RPMI8226 (cell line): ENCODE data around the gene PAGE2.
"Not testable (repeated sequence)": the region's sequence is repeated elsewhere in the genome, so short reads cannot be mapped to it uniquely, and the experiment has no call there.

Experiments used
- DNase-seq: peaks from one replicate; pipeline ENCODE4 v3.0.0-alpha.2; 2015

PAGE2 gene

GRCh38 chrX:55088795-55089489, at the start of gene PAGE2:
TSS of gene PAGE2 (plus strand) at chrX:55089018. CDS start at chrX:55090021, 1,003 bp downstream.
- no peak for DNase-seq

- no peak for DNase-seq
Observed at GRCh38 chrX:55039471-55039870, 49.3 kb upstream of the PAGE2 start.

- no peak for DNase-seq
Observed at GRCh38 chrX:55041514-55041913, 47.3 kb upstream of the PAGE2 start.

GRCh38 chrX:55050599-55050998, 38.2 kb upstream of the PAGE2 start:
- not testable (repeated sequence) for DNase-seq

DNA sequence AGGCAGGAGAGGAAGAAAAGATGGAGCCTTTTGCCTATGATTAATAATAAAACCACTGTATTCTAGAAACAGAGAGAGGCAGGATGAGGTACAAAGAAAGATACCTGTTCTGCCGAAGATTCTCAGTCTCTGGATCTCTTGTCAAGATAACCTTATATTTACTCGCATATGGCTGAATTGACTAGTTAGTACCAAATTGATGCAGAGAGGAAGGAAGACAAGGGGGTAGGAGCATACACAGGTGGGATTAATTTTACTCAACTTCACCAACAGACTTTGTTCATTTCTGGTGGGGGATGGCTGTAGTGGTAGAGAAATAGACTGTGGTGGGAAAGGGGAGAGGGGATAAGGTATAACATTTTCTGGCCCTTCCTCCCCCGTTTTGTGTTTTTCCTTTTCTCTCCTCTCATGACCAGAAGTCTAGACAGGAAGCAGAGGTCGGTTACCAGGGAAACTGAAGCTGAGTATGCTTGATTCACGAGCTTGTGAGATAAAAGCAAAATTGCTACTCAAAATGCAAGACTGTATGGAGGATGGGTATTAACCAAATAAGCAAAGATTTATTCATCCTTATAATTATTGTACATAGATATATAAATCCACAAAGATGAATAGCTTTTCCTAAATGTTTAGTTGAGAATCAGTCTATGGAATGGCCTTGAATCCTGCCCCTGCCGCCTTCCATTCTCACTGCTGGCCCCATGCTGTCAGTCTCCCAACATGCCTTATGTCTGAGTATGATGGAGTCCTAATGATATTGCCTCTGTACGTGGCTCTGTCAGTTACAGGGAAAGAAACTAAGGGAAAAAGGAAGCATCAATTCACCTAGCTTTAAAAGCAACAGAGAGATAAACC, 31.8 kb upstream of the PAGE2 start:
- DNase-seq = no peak

DNA sequence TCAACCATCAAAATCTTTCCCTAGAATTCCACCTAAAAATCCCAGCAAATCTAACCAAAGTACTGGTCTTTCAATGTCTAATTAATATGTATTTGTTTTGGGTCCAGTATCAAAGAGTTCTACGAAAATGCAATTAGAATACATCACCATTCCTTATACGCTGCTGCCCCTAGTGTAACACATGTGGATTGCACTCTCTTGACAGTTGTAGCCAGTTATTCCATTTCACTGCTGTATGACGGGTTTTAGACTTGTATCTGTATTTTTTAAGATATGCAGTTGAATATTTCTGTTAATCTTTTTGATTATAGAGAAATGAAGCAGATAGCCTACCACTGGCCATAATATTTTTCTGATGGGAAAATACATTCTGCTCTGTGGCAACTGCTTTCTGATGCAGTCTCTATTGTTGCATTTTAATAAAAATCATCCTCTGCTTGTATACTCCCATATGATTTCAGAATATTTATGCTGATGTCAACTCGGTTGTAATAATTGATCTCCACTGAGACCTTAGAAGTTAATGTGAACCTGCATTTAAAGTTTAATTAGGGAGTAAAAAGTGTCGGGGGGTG, 31.1 kb upstream of the PAGE2 start:
- peak; percentile 30 for DNase-seq

DNA sequence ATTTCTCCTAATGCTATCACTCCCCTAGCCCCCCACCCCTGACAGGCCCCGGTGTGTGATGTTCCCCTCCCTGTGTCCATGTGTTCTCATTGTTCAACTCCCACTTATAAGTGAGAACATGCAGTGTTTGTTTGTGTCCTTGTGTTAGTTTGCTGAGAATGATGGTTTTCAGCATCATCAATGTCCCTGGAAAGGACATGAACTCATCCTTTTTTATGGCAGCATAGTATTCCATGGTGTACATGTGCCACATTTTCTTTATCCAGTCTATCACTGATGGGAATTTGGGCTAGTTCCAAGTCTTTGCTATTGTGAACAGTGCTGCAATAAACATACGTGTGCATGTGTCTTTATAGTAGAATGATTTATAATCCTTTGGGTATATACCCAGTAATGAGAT, 21.6 kb upstream of the PAGE2 start:
- not testable (repeated sequence) for DNase-seq

- no peak for DNase-seq
Observed at GRCh38 chrX:55072286-55072685, 16.5 kb upstream of the PAGE2 start.

DNA sequence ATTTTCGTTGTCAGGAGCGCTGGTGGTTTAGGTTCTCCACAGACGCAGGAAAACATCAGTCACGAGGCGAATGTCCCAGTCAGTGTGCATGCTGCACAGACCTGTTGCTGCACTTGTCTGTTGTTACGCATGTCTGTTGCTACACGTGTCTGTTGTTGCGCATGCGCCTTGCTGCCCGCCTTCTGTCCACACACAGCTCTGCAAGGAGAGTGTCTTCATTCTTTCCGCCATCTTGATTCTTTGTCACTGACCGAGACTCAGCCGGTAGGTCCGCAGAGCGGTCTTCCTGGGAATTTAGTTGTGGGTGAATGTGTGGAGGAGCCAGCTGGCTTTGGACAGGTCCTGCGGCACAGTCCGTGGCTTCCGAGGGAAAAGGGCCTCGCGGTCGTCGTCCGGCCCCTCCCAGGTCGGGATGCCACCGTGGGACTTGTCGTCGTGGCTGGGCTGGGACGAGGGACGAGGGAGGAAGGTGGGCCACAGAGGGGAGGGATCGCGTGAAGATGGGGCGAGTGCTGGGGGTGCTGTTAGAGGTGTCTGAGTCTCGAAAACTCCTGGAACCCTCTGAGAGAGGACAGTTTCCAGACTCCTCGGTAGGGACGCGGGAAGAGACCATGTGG, 13.9 kb upstream of the PAGE2 start, which contains the start of gene PAGE2B:
Gene PAGE2B, plus strand, starts transcription at position 180 of the 617 bp plus-strand sequence. CDS start 1,012 bp downstream, outside the sequence.
- no peak for DNase-seq

DNA sequence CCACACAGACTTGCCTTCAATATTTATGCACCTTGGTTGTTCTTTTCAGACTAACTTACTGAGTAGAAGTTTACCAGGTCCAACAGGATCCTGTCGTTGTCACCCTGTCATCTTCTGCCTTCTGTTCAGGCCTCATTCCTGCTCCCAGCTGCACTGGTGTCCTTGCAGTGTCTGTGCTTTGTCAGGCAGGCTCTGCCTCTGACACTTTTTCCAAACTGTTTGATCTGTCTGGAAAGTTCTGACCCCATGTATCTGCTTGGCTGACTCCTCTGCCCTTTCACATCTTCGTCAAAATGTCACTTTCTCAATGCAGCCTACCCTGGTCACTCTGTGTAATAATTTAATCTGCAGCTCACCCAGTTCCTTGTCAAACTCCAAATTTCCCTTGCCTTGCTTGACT, 9.9 kb downstream of the PAGE2 start:
- no peak for DNase-seq

DNA sequence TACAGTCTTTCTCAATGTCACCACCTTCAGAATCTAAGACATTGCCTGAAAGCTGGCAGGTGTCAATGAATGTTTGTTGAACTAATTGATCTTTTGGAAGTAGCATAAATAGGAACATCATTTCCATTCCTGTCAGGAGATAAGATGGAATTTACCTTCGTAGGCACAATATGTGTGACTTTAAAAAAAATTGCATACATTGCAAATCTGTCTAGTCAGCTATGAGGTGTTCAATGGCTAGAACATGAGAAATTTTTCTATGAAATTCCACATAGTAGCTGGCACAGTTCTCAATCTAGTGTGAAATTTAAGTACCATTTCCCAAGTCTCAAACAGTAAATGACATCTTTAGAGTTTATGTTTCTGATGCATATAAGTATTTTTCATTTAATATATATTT, 10.3 kb downstream of the PAGE2 start:
- DNase-seq = no peak

DNA sequence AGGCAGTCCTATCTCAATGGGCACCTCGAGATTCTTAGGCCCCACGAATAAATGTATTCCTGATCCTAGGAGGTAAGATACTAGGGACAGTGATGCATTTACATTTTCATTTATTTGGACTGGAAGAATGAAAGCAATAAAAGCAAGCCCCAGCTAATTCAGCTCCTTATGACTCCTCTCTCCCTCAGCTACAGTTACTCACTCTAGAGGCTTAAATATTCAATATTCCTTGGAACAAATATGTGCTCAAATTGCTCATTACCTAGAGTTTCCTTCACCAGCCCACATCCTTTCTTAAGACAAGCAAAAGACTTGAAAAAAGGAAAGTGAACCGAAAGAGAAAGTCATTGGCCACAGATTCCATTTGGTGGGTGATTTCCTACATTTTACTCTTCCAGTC, 13.9 kb downstream of the PAGE2 start:
- DNase-seq = no peak

GRCh38 chrX:55107262-55107661, 18.4 kb downstream of the PAGE2 start:
- DNase-seq = no peak

GRCh38 chrX:55107911-55108310, 19.1 kb downstream of the PAGE2 start:
- DNase-seq = no peak

DNA sequence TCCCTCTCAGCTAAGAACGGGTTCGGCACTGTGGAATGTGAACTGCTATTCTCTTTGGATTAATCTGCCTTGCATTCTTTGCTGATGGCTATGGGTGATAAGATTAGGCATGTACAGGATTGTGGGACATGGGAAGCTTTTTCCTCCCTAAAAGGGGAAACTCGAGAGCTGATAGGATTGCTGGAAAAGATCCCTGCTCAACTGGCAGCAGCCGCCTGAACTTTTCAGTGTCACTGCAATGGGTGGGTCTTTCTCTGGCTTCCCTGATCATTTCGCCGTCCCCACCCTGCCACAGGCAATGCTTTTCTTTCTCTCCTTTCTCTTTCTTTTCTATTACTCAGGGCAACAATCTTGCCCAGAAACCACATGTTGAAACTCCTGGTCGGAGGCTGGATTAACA, 20.5 kb downstream of the PAGE2 start:
- DNase-seq = no peak

DNA sequence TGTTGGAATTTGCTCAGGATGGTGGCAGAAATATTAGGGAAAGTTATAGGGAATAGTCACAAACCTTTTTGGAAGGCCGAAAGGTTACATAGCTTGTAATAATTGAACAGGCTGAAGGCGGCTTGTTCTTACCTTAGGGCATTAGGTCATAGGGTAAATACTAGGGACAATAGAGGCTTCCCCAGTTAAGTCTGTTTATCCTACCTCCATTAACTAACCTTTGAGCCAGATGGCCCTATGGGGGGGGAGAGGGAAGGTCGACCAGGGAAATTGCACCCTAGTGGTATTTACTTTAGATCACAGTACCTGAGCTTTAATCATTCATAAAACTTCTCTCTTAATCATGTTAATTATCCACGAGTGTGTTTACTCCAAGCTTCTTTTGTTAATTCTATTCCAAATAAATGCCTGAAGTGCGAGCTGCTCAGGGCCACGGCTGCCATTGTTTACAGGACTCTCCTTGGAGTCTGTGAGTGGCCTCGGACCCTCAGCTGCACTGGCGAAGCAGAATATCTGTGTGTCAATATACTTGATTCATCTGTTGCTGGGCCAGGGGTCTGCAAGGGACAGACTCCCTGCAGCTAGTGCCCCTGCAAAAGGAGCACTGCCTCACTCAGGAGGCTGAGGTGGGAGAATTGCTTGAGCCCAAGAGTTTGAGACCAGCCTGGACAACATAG, 22.9 kb downstream of the PAGE2 start:
- no peak for DNase-seq

- not testable (repeated sequence) for DNase-seq
Observed at GRCh38 chrX:55116589-55116988, 27.8 kb downstream of the PAGE2 start.

DNA sequence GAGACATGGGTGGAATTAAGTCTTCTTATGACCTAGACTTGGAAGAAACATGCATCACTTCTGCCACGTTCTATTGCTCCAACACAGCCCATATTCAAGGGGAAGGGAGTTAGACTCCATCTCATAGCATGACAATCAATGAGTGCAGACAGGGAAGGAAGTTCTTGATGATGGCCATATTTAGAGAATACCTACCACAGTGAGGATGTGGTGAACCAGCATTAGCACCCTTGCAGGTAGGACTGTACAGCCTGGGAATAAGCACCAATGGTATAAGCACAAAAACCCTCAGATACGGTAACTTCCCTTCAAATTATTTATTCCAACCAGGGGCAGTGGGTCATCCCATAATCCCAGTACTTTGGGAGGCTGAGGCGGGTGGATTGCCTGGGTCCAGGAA, 29.8 kb downstream of the PAGE2 start:
- no peak for DNase-seq

GRCh38 chrX:55119271-55119670, 30.5 kb downstream of the PAGE2 start:
- no peak for DNase-seq

DNA sequence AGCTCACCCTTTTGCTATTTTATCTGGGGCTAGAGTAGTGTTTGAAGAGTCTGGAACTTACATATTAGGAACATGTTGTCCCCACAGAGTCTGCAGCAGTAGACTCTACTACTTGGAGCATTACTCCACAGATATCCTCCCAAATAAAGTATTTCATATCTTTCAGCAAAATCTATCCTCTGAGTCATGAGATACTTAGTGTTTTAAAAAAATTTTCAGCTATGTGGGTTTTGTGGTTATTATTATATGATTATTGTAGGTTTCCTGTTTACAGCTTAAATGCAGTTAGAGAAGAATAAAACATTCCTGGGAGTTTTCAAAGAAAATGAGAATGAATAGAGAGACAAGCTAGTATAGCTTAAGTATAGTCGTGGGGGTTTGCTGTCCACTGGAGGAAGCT, 30.9 kb downstream of the PAGE2 start:
- DNase-seq = no peak

- DNase-seq = no peak
Observed at GRCh38 chrX:55120761-55121358, 32.0 kb downstream of the PAGE2 start.

GRCh38 chrX:55123900-55124299, 35.1 kb downstream of the PAGE2 start:
- no peak for DNase-seq
